ENCODE results near the gene SLC22A16. TPM values are rescaled to one million over a fixed set of nuclear protein-coding genes. Genes with fewer than 3 reads are reported as not detected.
"Not testable (repeated sequence)": the region's sequence is repeated elsewhere in the genome, so short reads cannot be mapped to it uniquely, and the experiment has no call there.

The SLC22A16 gene
- total and polyA plus RNA-seq, 4 experiments from 2014 or later, result not detected

GRCh38 chr6:110488606-110489190 is 12.3 kb upstream of the SLC22A16 start:
- no peaks in the 10 kb centered on the region for H3K9me3 ChIP-seq (ENCODE audit: control insufficient read depth in 1 of 2, low read length in 2 of 2)
- H3K27me3 ChIP-seq (ENCODE audit: insufficient read depth, low read length), result no peaks in the 10 kb centered on the region
- no peak for DNase-seq
- Mint-ChIP-seq H3K4me1 (no peaks in the 10 kb centered on the region), H3K36me3 (no peaks in the 10 kb centered on the region), H3K27ac (no peak overlapping the region), H3K4me3 (no peak overlapping the region), H3K9me3 (no peaks in the 10 kb centered on the region), H3K27me3 (peaks cover 26 to 33% of the 10 kb centered on the region in 2 donors)
- H3K36me3 ChIP-seq (ENCODE audit: insufficient read depth, low read length), result no peaks in the 10 kb centered on the region
- no peak overlapping the region for H3K27ac ChIP-seq (ENCODE audit: low read depth, low read length)
- ChIA-PET CTCF (ENCODE audit: partially characterized antibody) (no interaction called here), POLR2A (ENCODE audit: partially characterized antibody) (no interaction called here)
- H3K4me1 ChIP-seq (ENCODE audit: insufficient read depth, low read length), result no peaks in the 10 kb centered on the region
- no peak overlapping the region for H3K4me3 ChIP-seq (ENCODE audit: low read length in 2 of 2)
- intact Hi-C loops (cut with micrococcal nuclease), result no loop called here

- H3K36me3 ChIP-seq (ENCODE audit: insufficient read depth, low read length); H3K36me3 Mint-ChIP-seq; H3K27ac Mint-ChIP-seq; DNase-seq; intact Hi-C loops (cut with micrococcal nuclease); H3K9me3 Mint-ChIP-seq; H3K4me3 Mint-ChIP-seq; H3K9me3 ChIP-seq (ENCODE audit: control insufficient read depth in 1 of 2, low read length in 2 of 2); H3K27me3 ChIP-seq (ENCODE audit: insufficient read depth, low read length); H3K27ac ChIP-seq (ENCODE audit: low read depth, low read length); POLR2A ChIA-PET (ENCODE audit: partially characterized antibody); H3K4me1 Mint-ChIP-seq; H3K4me3 ChIP-seq (ENCODE audit: low read length in 2 of 2); CTCF ChIA-PET (ENCODE audit: partially characterized antibody); H3K4me1 ChIP-seq (ENCODE audit: insufficient read depth, low read length): not testable (repeated sequence)
- H3K27me3 Mint-ChIP-seq, result peaks cover 26 to 33% of the 10 kb centered on the region in 2 donors
Measured at GRCh38 chr6:110487968-110488381, 11.6 kb upstream of the SLC22A16 start.

GRCh38 chr6:110486756-110487155 is 10.3 kb upstream of the SLC22A16 start:
- Histone ChIP-seq H3K27ac (ENCODE audit: low read depth, low read length) (no peak overlapping the region), H3K36me3 (ENCODE audit: insufficient read depth, low read length) (no peaks in the 10 kb centered on the region), H3K27me3 (ENCODE audit: insufficient read depth, low read length) (no peaks in the 10 kb centered on the region), H3K9me3 (ENCODE audit: control insufficient read depth in 1 of 2, low read length in 2 of 2) (no peaks in the 10 kb centered on the region), H3K4me3 (ENCODE audit: low read length in 2 of 2) (no peak overlapping the region), H3K4me1 (ENCODE audit: insufficient read depth, low read length) (no peaks in the 10 kb centered on the region)
- Mint-ChIP-seq H3K27ac (no peak overlapping the region), H3K4me3 (no peak overlapping the region), H3K4me1 (no peaks in the 10 kb centered on the region), H3K27me3 (peaks cover 16 to 24% of the 10 kb centered on the region in 2 donors), H3K36me3 (no peaks in the 10 kb centered on the region), H3K9me3 (peaks cover 0 to 8% (median 0%) of the 10 kb centered on the region in 8 donors)
- DNase-seq, result no peak
- ChIA-PET POLR2A (ENCODE audit: partially characterized antibody) (no interaction called here), CTCF (ENCODE audit: partially characterized antibody) (no interaction called here)
- intact Hi-C loops (cut with micrococcal nuclease), result no loop called here

GRCh38 chr6:110485491-110485890 is 9.1 kb upstream of the SLC22A16 start:
- ChIA-PET POLR2A (ENCODE audit: partially characterized antibody) (no interaction called here), CTCF (ENCODE audit: partially characterized antibody) (no interaction called here)
- Histone ChIP-seq H3K4me1 (ENCODE audit: insufficient read depth, low read length) (no peaks in the 10 kb centered on the region), H3K27me3 (ENCODE audit: insufficient read depth, low read length) (peaks cover 4% of the 10 kb centered on the region), H3K4me3 (ENCODE audit: low read length in 2 of 2) (no peak overlapping the region), H3K9me3 (ENCODE audit: control insufficient read depth in 1 of 2, low read length in 2 of 2) (no peaks in the 10 kb centered on the region), H3K27ac (ENCODE audit: low read depth, low read length) (no peak overlapping the region), H3K36me3 (ENCODE audit: insufficient read depth, low read length) (no peaks in the 10 kb centered on the region)
- Mint-ChIP-seq H3K27me3 (peaks cover 13 to 21% of the 10 kb centered on the region in 2 donors), H3K36me3 (no peaks in the 10 kb centered on the region), H3K27ac (no peak overlapping the region), H3K4me3 (no peak overlapping the region), H3K4me1 (no peaks in the 10 kb centered on the region), H3K9me3 (peaks cover 0 to 10% (median 0%) of the 10 kb centered on the region in 8 donors)
- no peak for DNase-seq
- intact Hi-C loops (cut with micrococcal nuclease), result no loop called here

- peaks cover 0 to 10% (median 0%) of the 10 kb centered on the region in 8 donors for H3K9me3 Mint-ChIP-seq
- H3K27me3 Mint-ChIP-seq, result peaks cover 13 to 19% of the 10 kb centered on the region in 2 donors
- ChIA-PET CTCF (ENCODE audit: partially characterized antibody) (no interaction called here), POLR2A (ENCODE audit: partially characterized antibody) (no interaction called here)
- no peak for DNase-seq
- H3K4me3 ChIP-seq (ENCODE audit: low read length in 2 of 2), result no peak overlapping the region
- no peak overlapping the region for H3K4me3 Mint-ChIP-seq
- H3K36me3 ChIP-seq (ENCODE audit: insufficient read depth, low read length), result no peaks in the 10 kb centered on the region
- no peak overlapping the region for H3K27ac ChIP-seq (ENCODE audit: low read depth, low read length)
- peaks cover 4% of the 10 kb centered on the region for H3K27me3 ChIP-seq (ENCODE audit: insufficient read depth, low read length)
- no peak overlapping the region for H3K27ac Mint-ChIP-seq
- no peaks in the 10 kb centered on the region for H3K36me3 Mint-ChIP-seq
- intact Hi-C loops (cut with micrococcal nuclease), result no loop called here
- no peaks in the 10 kb centered on the region for H3K4me1 Mint-ChIP-seq
- no peaks in the 10 kb centered on the region for H3K9me3 ChIP-seq (ENCODE audit: control insufficient read depth in 1 of 2, low read length in 2 of 2)
- no peaks in the 10 kb centered on the region for H3K4me1 ChIP-seq (ENCODE audit: insufficient read depth, low read length)
Measured at GRCh38 chr6:110484321-110484720, 7.9 kb upstream of the SLC22A16 start.

- no peak overlapping the region for H3K27ac Mint-ChIP-seq
- peaks cover 0 to 10% (median 2%) of the 10 kb centered on the region in 8 donors for H3K9me3 Mint-ChIP-seq
- no peak overlapping the region for H3K4me3 ChIP-seq (ENCODE audit: low read length in 2 of 2)
- H3K36me3 Mint-ChIP-seq, result no peaks in the 10 kb centered on the region
- ChIA-PET POLR2A (ENCODE audit: partially characterized antibody) (no interaction called here), CTCF (ENCODE audit: partially characterized antibody) (no interaction called here)
- H3K9me3 ChIP-seq (ENCODE audit: control insufficient read depth in 1 of 2, low read length in 2 of 2), result no peaks in the 10 kb centered on the region
- H3K4me1 Mint-ChIP-seq, result peaks cover 0 to 2% (median 0%) of the 10 kb centered on the region in 4 donors
- H3K4me1 ChIP-seq (ENCODE audit: insufficient read depth, low read length), result no peaks in the 10 kb centered on the region
- H3K36me3 ChIP-seq (ENCODE audit: insufficient read depth, low read length), result no peaks in the 10 kb centered on the region
- intact Hi-C loops (cut with micrococcal nuclease), result no loop called here
- DNase-seq, result no peak
- peaks cover 16 to 21% of the 10 kb centered on the region in 2 donors for H3K27me3 Mint-ChIP-seq
- no peak overlapping the region for H3K27ac ChIP-seq (ENCODE audit: low read depth, low read length)
- H3K4me3 Mint-ChIP-seq, result no peak overlapping the region
- peaks cover 4% of the 10 kb centered on the region for H3K27me3 ChIP-seq (ENCODE audit: insufficient read depth, low read length)
Measured at GRCh38 chr6:110482774-110483400, 6.5 kb upstream of the SLC22A16 start.

GRCh38 chr6:110481081-110481480 is 4.7 kb upstream of the SLC22A16 start:
- DNase-seq, result no peak
- Histone ChIP-seq H3K9me3 (ENCODE audit: control insufficient read depth in 1 of 2, low read length in 2 of 2) (no peaks in the 10 kb centered on the region), H3K27me3 (ENCODE audit: insufficient read depth, low read length) (peaks cover 4% of the 10 kb centered on the region), H3K4me1 (ENCODE audit: insufficient read depth, low read length) (no peaks in the 10 kb centered on the region), H3K36me3 (ENCODE audit: insufficient read depth, low read length) (no peaks in the 10 kb centered on the region), H3K4me3 (ENCODE audit: low read length in 2 of 2) (no peak overlapping the region), H3K27ac (ENCODE audit: low read depth, low read length) (no peak overlapping the region)
- POLR2A ChIA-PET (ENCODE audit: partially characterized antibody), result no interaction called here
- H3K9me3 Mint-ChIP-seq, result peaks cover 0 to 10% (median 2%) of the 10 kb centered on the region in 8 donors
- H3K27ac Mint-ChIP-seq, result no peak overlapping the region
- H3K4me1 Mint-ChIP-seq, result peaks cover 0 to 2% (median under 1%) of the 10 kb centered on the region in 4 donors
- no peaks in the 10 kb centered on the region for H3K36me3 Mint-ChIP-seq
- H3K4me3 Mint-ChIP-seq, result no peak overlapping the region
- CTCF ChIA-PET (ENCODE audit: partially characterized antibody), result no interaction called here
- H3K27me3 Mint-ChIP-seq, result peaks cover 11 to 21% of the 10 kb centered on the region in 2 donors
- intact Hi-C loops (cut with micrococcal nuclease), result no loop called here
